ENCODE data around the gene EHF.

DNA sequence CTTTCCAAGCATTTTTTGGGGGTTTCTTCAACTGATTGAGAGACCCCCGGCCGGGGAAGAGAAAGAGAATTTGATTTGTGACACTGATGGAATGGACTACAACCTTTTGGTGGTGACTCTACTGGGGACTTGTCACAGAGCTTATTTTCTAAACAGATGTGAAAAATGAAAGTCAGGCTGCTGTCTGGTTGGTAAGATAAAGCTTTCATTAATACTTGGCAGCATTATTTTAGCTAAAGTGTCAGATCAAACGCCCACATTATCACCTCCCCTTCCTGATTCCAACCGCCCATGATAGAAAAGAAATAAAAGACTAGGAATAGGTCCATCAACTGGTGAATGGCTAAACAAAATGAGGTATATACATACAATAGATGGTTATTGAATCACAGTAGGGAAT is 45.6 kb upstream of the EHF start:
- TF ChIP-seq CTCF (IDR thresholded peaks at IDR 0.05; ENCODE audit: poor library complexity), result no peak
- TF ChIP-seq EZH2 (IDR thresholded peaks at IDR 0.05; ENCODE audit: borderline replicate concordance), result no peak
- no peak for TF ChIP-seq EZH2phosphoT487 (IDR thresholded peaks at IDR 0.05; ENCODE audit: low read depth, severe bottlenecking, unreplicated experiment)

Data from hepatocyte (in vitro differentiated cells).